ENCODE results near the gene CABP4. TPM values are rescaled to one million over a fixed set of nuclear protein-coding genes. Genes with fewer than 3 reads are reported as not detected.

The CABP4 gene
- total RNA-seq, 1 donor from 2014 or later, result 0.98 TPM

DNA sequence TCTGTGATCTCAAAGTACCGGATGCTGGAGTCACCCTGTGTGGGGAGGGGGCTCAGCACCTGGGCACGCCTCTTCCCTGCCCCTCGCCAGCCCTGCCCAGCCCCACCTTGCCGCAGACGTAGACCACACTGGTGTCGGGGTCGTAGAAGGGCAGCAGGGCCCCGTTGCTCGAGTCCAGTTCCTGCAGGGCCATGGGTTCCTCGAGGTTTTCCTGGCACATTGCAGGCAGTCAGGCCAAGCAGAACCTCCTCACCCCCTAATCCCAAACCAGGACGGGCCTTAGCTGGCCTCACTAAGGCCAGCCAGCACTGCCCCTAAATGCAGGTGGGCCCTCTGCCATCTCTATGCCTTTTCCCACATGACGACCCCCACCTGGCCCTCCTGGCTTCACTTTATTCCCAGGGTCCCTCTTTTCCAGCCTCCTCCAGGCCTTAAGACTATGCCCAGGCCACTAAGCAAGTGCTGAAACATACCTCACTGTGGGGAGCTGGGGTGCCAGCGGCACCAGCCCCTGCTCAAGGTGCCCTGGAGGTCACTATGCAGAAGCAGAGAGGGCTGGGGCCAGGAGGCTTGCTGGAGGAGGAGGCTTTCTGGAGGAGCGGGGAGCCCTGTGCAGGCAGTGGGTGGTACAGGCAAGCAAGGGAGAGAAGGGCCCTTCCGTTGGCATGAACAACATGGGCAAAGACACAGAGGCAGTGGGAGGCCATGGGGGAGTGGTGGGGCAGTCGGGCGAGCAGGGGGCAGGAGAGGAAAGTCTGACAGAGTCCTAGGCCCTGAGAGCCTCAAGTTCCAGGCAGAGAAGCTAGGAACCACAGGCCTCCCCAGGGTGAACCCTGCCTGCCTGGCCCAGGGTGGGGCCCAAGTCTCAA lies 14.7 kb upstream of the CABP4 start:
- intact Hi-C loops (cut with DNase I), result no loop called here
- H3K4me3 ChIP-seq, result no peak overlapping the region

DNA sequence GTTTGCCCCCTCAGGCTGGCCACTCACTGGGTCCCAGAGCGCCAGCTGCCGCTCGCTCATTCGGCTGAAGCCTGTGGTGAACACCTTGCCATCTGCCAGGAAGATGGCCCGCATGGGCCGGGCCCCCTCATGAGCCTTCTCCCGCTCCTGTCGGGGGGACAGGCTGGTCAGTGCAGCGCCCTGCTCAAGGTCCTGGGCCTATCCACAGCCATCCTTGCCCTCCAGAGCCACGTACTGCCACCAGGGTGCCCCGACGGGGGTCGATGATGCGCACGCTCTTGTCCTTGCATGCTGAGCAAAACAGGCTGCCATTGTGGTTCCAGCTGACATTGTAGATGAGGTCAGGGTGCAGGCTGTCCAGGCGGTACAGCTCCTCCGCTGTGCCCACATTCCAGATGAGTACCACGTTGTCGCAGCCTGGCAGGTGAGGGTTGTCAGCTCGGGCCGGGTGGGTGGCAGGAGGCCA lies 14.0 kb upstream of the CABP4 start:
- Histone ChIP-seq H3K4me1 (peaks cover 52% of the 10 kb centered on the region), H3K27ac (no peak overlapping the region), H3K4me3 (no peak overlapping the region), H3K9me3 (no peaks in the 10 kb centered on the region), H3K36me3 (peaks cover 0 to 29% of the 10 kb centered on the region in 2 donors), H3K27me3 (no peaks in the 10 kb centered on the region)
- DNase-seq (ENCODE audit: extremely low spot score in 2 of 2), result no peak
- intact Hi-C loops (cut with DNase I), result no loop called here
- no peak for TF ChIP-seq POLR2AphosphoS5 (IDR thresholded peaks at IDR 0.05; ENCODE audit: insufficient read depth in 1 of 2, low read depth in 1 of 2)
- TF ChIP-seq POLR2A (IDR thresholded peaks at IDR 0.05), result no peak
- TF ChIP-seq, protein P1, sequence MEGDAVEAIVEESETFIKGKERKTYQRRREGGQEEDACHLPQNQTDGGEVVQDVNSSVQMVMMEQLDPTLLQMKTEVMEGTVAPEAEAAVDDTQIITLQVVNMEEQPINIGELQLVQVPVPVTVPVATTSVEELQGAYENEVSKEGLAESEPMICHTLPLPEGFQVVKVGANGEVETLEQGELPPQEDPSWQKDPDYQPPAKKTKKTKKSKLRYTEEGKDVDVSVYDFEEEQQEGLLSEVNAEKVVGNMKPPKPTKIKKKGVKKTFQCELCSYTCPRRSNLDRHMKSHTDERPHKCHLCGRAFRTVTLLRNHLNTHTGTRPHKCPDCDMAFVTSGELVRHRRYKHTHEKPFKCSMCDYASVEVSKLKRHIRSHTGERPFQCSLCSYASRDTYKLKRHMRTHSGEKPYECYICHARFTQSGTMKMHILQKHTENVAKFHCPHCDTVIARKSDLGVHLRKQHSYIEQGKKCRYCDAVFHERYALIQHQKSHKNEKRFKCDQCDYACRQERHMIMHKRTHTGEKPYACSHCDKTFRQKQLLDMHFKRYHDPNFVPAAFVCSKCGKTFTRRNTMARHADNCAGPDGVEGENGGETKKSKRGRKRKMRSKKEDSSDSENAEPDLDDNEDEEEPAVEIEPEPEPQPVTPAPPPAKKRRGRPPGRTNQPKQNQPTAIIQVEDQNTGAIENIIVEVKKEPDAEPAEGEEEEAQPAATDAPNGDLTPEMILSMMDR (IDR thresholded peaks at IDR 0.05), result no peak

More for the DNA sequence above, 14.7 kb upstream of the CABP4 start:
- TF ChIP-seq, protein P1 (IDR thresholded peaks at IDR 0.05), result no peak
- TF ChIP-seq POLR2A (IDR thresholded peaks at IDR 0.05) (no peak), POLR2AphosphoS5 (IDR thresholded peaks at IDR 0.05; ENCODE audit: insufficient read depth in 1 of 2, low read depth in 1 of 2) (no peak)
- H3K4me1 ChIP-seq, result peaks cover 58% of the 10 kb centered on the region
- H3K27ac ChIP-seq, result no peak overlapping the region
- no peak for DNase-seq (ENCODE audit: extremely low spot score in 2 of 2)
- no peaks in the 10 kb centered on the region for H3K9me3 ChIP-seq
- H3K27me3 ChIP-seq, result no peaks in the 10 kb centered on the region
- peaks cover 0 to 35% of the 10 kb centered on the region in 2 donors for H3K36me3 ChIP-seq

- H3K9me3 ChIP-seq, result no peaks in the 10 kb centered on the region
- peak overlapping the region in 1 of 2 donors; percentile 87 for H3K4me3 ChIP-seq
- peaks cover 44% of the 10 kb centered on the region for H3K4me1 ChIP-seq
- no peak for DNase-seq (ENCODE audit: extremely low spot score in 2 of 2)
- peaks cover 0 to 28% of the 10 kb centered on the region in 2 donors for H3K36me3 ChIP-seq
- intact Hi-C loops (cut with DNase I), result no loop called here
- peak overlapping the region; percentile 94 for H3K27ac ChIP-seq
- TF ChIP-seq POLR2A (IDR thresholded peaks at IDR 0.05) (no peak), POLR2AphosphoS5 (IDR thresholded peaks at IDR 0.05; ENCODE audit: insufficient read depth in 1 of 2, low read depth in 1 of 2) (peak in 1 of 2 donors; percentile 8)
- no peaks in the 10 kb centered on the region for H3K27me3 ChIP-seq
Measured at GRCh38 chr11:67441731-67442351, 13.3 kb upstream of the CABP4 start.

GRCh38 chr11:67442504-67443404 lies 12.4 kb upstream of the CABP4 start:
- peaks cover 0 to 28% of the 10 kb centered on the region in 2 donors for H3K36me3 ChIP-seq
- intact Hi-C loops (cut with DNase I), result no loop called here
- no peaks in the 10 kb centered on the region for H3K9me3 ChIP-seq
- no peak for TF ChIP-seq POLR2AphosphoS5 (IDR thresholded peaks at IDR 0.05; ENCODE audit: insufficient read depth in 1 of 2, low read depth in 1 of 2)
- TF ChIP-seq, protein P1 (IDR thresholded peaks at IDR 0.05), result no peak
- TF ChIP-seq POLR2A (IDR thresholded peaks at IDR 0.05), result no peak
- DNase-seq (ENCODE audit: extremely low spot score in 2 of 2), result no peak
- peak overlapping the region; percentile 76 to 87 for H3K4me3 ChIP-seq
- peaks cover 44% of the 10 kb centered on the region for H3K4me1 ChIP-seq
- peak overlapping the region; percentile 94 for H3K27ac ChIP-seq
- H3K27me3 ChIP-seq, result no peaks in the 10 kb centered on the region

GRCh38 chr11:67445515-67445914 lies 9.6 kb upstream of the CABP4 start:
- TF ChIP-seq, protein P1 (IDR thresholded peaks at IDR 0.05), result no peak
- TF ChIP-seq POLR2AphosphoS5 (IDR thresholded peaks at IDR 0.05; ENCODE audit: insufficient read depth in 1 of 2, low read depth in 1 of 2) (no peak), POLR2A (IDR thresholded peaks at IDR 0.05) (no peak)
- intact Hi-C loops (cut with DNase I), result no loop called here
- Histone ChIP-seq H3K27ac (no peak overlapping the region), H3K36me3 (peaks cover 0 to 15% of the 10 kb centered on the region in 2 donors), H3K9me3 (no peaks in the 10 kb centered on the region), H3K4me3 (no peak overlapping the region), H3K27me3 (no peaks in the 10 kb centered on the region), H3K4me1 (peaks cover 28% of the 10 kb centered on the region)
- DNase-seq (ENCODE audit: extremely low spot score in 2 of 2), result no peak
